ENCODE data around the gene OR2L8.

OR2L8 gene

DNA sequence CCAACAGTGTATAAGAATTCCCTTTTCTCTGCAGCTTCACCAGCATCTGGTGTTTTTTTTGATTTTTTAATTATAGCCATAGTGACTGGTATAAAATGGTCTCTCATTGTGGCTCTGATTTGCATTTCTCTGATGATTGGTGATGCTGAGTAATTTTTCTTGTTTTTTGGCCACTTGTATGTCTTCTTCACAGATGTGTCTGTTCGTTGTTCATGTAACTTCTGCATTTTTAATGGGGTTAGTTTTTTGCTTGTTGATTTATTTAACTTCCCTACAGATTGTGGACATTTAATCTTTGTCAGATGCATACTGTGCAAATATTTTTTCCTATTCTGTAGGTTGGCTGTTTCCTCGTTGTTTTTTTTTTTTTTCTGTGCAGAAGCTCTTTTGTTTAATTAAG is 44.3 kb downstream of the OR2L8 start:
- DNase-seq (ENCODE audit: low spot score): no peak

- no peak for DNase-seq (ENCODE audit: low spot score)
Observed at GRCh38 chr1:247998811-247999210, 50.2 kb downstream of the OR2L8 start.
